PC-9 (cell line): ENCODE data around the gene ZNF792. TPM values are rescaled to one million over a fixed set of nuclear protein-coding genes. Genes with fewer than 3 reads are reported as not detected.

ENCODE experiments used
- BruUV-seq: library from RNA; stranded (reverse); fragments of 400-500 nt; replicated peaks from 2 replicates; lab custom pipeline; 2021; lab: Mats Ljungman, UMichigan
- CTCF ChIA-PET: fragments of 300-600 bp; sonication (Branson Sonifier 250); formaldehyde crosslinking; loops from one replicate; lab custom pipeline; 2022; ENCODE audit warnings: antibody characterized with exemption; lab: Charles Lee
- POLR2A ChIA-PET: fragments of 300-600 bp; sonication (Branson Sonifier 250); formaldehyde crosslinking; loops from one replicate; lab custom pipeline; 2022; ENCODE audit warnings: antibody characterized with exemption; ENCODE audit not compliant: unreplicated experiment; lab: Charles Lee
- DNase-seq, 2 experiments: peaks; one replicate each; pipeline versions ENCODE4 v3.0.0 to v3.0.0-alpha.2; 2015 to 2022; ENCODE audit warnings: mixed read lengths in 1 of 2
- H2AFZ ChIP-seq: fragments of 200-600 bp; sonication (generic); 2 replicates; pipeline ENCODE4 v1.8.1; 2017; ENCODE audit warnings: antibody characterized with exemption
- H3F3A ChIP-seq: fragments of 200-600 bp; sonication (generic); 2 replicates; pipeline ENCODE4 v1.8.1; 2017; ENCODE audit warnings: antibody characterized with exemption, mild to moderate bottlenecking, low read depth; ENCODE audit not compliant: insufficient read depth
- H3K27ac ChIP-seq: fragments of 200-600 bp; sonication (generic); 2 replicates; pipeline ENCODE4 v1.6.1; 2016; ENCODE audit warnings: mixed run types
- H3K27me3 ChIP-seq: fragments of 200-600 bp; sonication (generic); 2 replicates; pipeline ENCODE4 v1.6.1; 2016; ENCODE audit warnings: low read depth, mixed run types; ENCODE audit not compliant: insufficient read depth
- H3K36me3 ChIP-seq: fragments of 200-600 bp; sonication (generic); 2 replicates; pipeline ENCODE4 v1.6.1; 2016; ENCODE audit warnings: low read depth, mixed run types
- H3K4me1 ChIP-seq: fragments of 200-600 bp; sonication (generic); replicated peaks from 2 replicates; pipeline ENCODE4 v1.6.1; 2016; ENCODE audit warnings: mixed run types; ENCODE audit not compliant: insufficient read depth
- H3K4me2 ChIP-seq: fragments of 200-600 bp; sonication (generic); 2 replicates; pipeline ENCODE4 v1.6.1; 2017; ENCODE audit warnings: mixed run types
- H3K4me3 ChIP-seq: fragments of 200-600 bp; sonication (generic); 2 replicates; pipeline ENCODE4 v1.6.1; 2016; ENCODE audit warnings: mixed run types
- H3K79me2 ChIP-seq: fragments of 200-600 bp; sonication (generic); 2 replicates; pipeline ENCODE4 v1.6.1; 2017; ENCODE audit warnings: low read depth, mixed run types
- H3K9me2 ChIP-seq: fragments of 200-600 bp; sonication (generic); 2 replicates; pipeline ENCODE4 v1.8.1; 2017; ENCODE audit warnings: mild to moderate bottlenecking; ENCODE audit not compliant: insufficient read depth
- H3K9me3 ChIP-seq: fragments of 200-600 bp; sonication (generic); 2 replicates; pipeline ENCODE4 v1.8.1; 2016; ENCODE audit warnings: low read depth; ENCODE audit not compliant: insufficient read depth
- H4K20me1 ChIP-seq: fragments of 200-600 bp; sonication (generic); 2 replicates; pipeline ENCODE4 v1.8.1; 2017; ENCODE audit not compliant: insufficient read depth
- CTCF ChIP-seq: fragments of 200-600 bp; sonication (generic); conservative IDR thresholded peaks from 2 replicates; pipeline ENCODE4 v1.6.1; 2017; ENCODE audit warnings: mixed run types, antibody characterized with exemption, mild to moderate bottlenecking, moderate library complexity
- EZH2 ChIP-seq: fragments of 200-600 bp; sonication (generic); IDR thresholded peaks from 2 replicates; pipeline ENCODE4 v1.8.0; 2017; ENCODE audit warnings: antibody characterized with exemption, low read depth
- intact Hi-C: fragments of 100-400 bp; cut with micrococcal nuclease; formaldehyde crosslinking; loops from one replicate; pipeline ENCODE4 v1.10.0; 2022; ENCODE audit not compliant: unreplicated experiment
- total RNA-seq: library from RNA; stranded (reverse); gene quantifications from 2 replicates; pipeline ENCODE4 v1.2.3, GENCODE V29; 2021

Gene ZNF792
- total RNA-seq, 1 experiment from 2014 or later: 3.5 TPM

GRCh38 chr19:35011737-35012682 is 48.0 kb upstream of the ZNF792 start:
- Histone ChIP-seq H3K9me3 (no peaks in the 10 kb centered on the region), H2AFZ (no peak overlapping the region), H3K4me3 (no peak overlapping the region), H3K4me1 (peaks cover 8% of the 10 kb centered on the region), H4K20me1 (no peaks in the 10 kb centered on the region), H3K9me2 (no peaks in the 10 kb centered on the region), H3F3A (peaks cover 17% of the 10 kb centered on the region; the same call in 1 of the 2 replicates), H3K27me3 (no peaks in the 10 kb centered on the region), H3K79me2 (0 out of 2 replicates have a peak, but pooled peaks cover 6% of the 10 kb centered on the region), H3K27ac (no peak overlapping the region), H3K4me2 (no peak overlapping the region), H3K36me3 (no peaks in the 10 kb centered on the region; the same call in 1 of the 2 replicates)
- BruUV-seq: no TSS peak
- POLR2A ChIA-PET: no interaction called here
- intact Hi-C loops: no loop called here
- CTCF ChIA-PET: no interaction called here
- TF ChIP-seq CTCF (no peak), EZH2 (no peak)
- no peak for DNase-seq

- Histone ChIP-seq H3K27ac (no peak overlapping the region), H3K9me3 (no peaks in the 10 kb centered on the region), H3K4me3 (no peak overlapping the region), H3K9me2 (no peaks in the 10 kb centered on the region), H3K36me3 (no peaks in the 10 kb centered on the region; the same call in 1 of the 2 replicates), H4K20me1 (no peaks in the 10 kb centered on the region), H2AFZ (no peak overlapping the region), H3F3A (peaks cover 19% of the 10 kb centered on the region; the same call in 1 of the 2 replicates), H3K79me2 (0 out of 2 replicates have a peak, but pooled peaks cover 6% of the 10 kb centered on the region), H3K4me1 (peaks cover 13% of the 10 kb centered on the region), H3K27me3 (no peaks in the 10 kb centered on the region), H3K4me2 (no peak overlapping the region)
- DNase-seq: no peak
- no TSS peak for BruUV-seq
- no peak for TF ChIP-seq EZH2
- TF ChIP-seq CTCF: no peak
- intact Hi-C loops: no loop called here
- ChIA-PET CTCF (no interaction called here), POLR2A (no interaction called here)
Observed at GRCh38 chr19:35011091-35011689, 47.2 kb upstream of the ZNF792 start.

GRCh38 chr19:35009424-35010415 is 45.7 kb upstream of the ZNF792 start:
- TF ChIP-seq EZH2 (no peak), CTCF (no peak)
- CTCF ChIA-PET: no interaction called here

More at GRCh38 chr19:35009424-35010415, 45.7 kb upstream of the ZNF792 start:
- H3K9me3 ChIP-seq: no peaks in the 10 kb centered on the region
- no peak overlapping the region for H3K4me3 ChIP-seq
- no peaks in the 10 kb centered on the region for H3K9me2 ChIP-seq
- H3K27ac ChIP-seq: no peak overlapping the region
- no peak for DNase-seq
- no peak overlapping the region for H2AFZ ChIP-seq
- POLR2A ChIA-PET: no interaction called here
- peaks cover 30% of the 10 kb centered on the region for H3F3A ChIP-seq
- H3K27me3 ChIP-seq: no peaks in the 10 kb centered on the region
- peaks cover 6% of the 10 kb centered on the region; the same call in 1 of the 2 replicates for H3K79me2 ChIP-seq
- BruUV-seq: no TSS peak
- no peaks in the 10 kb centered on the region; the same call in 1 of the 2 replicates for H3K36me3 ChIP-seq
- H3K4me1 ChIP-seq: peaks cover 28% of the 10 kb centered on the region
- no peaks in the 10 kb centered on the region for H4K20me1 ChIP-seq
- no peak overlapping the region for H3K4me2 ChIP-seq
- intact Hi-C loops: no loop called here
